Bronchial epithelial cell (primary cell): ENCODE results near the gene TMC1. TPM values are rescaled to one million over a fixed set of nuclear protein-coding genes. Genes with fewer than 3 reads are reported as not detected.

Experiments
- DNase-seq: peaks from one replicate; pipeline ENCODE4 v3.0.0-alpha.2; 2010; ENCODE audit warnings: low read depth
- FAIRE-seq: peaks from 2 replicates; lab custom pipeline; 2011; peaks lifted over from hg19 to GRCh38; lab: Jason Lieb, UNC
- H3K27me3 ChIP-seq: 2 replicates; pipeline ENCODE4 v1.5.1; 2011; ENCODE audit warnings: low read length; ENCODE audit not compliant: control insufficient read depth, insufficient read depth
- H3K36me3 ChIP-seq: 2 replicates; pipeline ENCODE4 v1.5.1; 2011; ENCODE audit warnings: low read length; ENCODE audit not compliant: control insufficient read depth, insufficient read depth
- H3K4me3 ChIP-seq: 2 replicates; pipeline ENCODE4 v1.5.1; 2011; ENCODE audit warnings: mild to moderate bottlenecking, low read depth, low read length, control low read depth
- CTCF ChIP-seq: IDR thresholded peaks from 2 replicates; pipeline ENCODE4 v1.5.1; 2011; ENCODE audit warnings: mild to moderate bottlenecking, moderate library complexity, low read length, control low read depth, inconsistent platforms; ENCODE audit not compliant: insufficient read depth, severe bottlenecking
- total RNA-seq: library from RNA; depleted of rRNA; stranded (reverse); fragments of >200 nt; gene quantifications from 2 replicates; pipeline ENCODE4 v1.2.1, GENCODE V29; 2014

TMC1 gene
- total RNA-seq, 1 donor from 2014 or later, result not detected

- H3K27me3 ChIP-seq, result no peaks in the 10 kb centered on the region
- no peak for TF ChIP-seq CTCF
- FAIRE-seq (no peak), DNase-seq (peak; percentile 87)
- no peaks in the 10 kb centered on the region for H3K36me3 ChIP-seq
- no peak overlapping the region for H3K4me3 ChIP-seq
Observed at GRCh38 chr9:72579880-72580550, 58.6 kb downstream of the TMC1 start.

- FAIRE-seq (no peak), DNase-seq (no peak)
Observed at GRCh38 chr9:72581694-72582093, 60.3 kb downstream of the TMC1 start.

GRCh38 chr9:72583370-72583769, 62.0 kb downstream of the TMC1 start:
- FAIRE-seq (no peak), DNase-seq (peak; percentile 36)
- H3K27me3 ChIP-seq, result no peaks in the 10 kb centered on the region
- no peak overlapping the region for H3K4me3 ChIP-seq
- no peaks in the 10 kb centered on the region for H3K36me3 ChIP-seq
- no peak for TF ChIP-seq CTCF

More at GRCh38 chr9:72581694-72582093, 60.3 kb downstream of the TMC1 start:
- Histone ChIP-seq H3K4me3 (no peak overlapping the region), H3K27me3 (no peaks in the 10 kb centered on the region), H3K36me3 (no peaks in the 10 kb centered on the region)
- TF ChIP-seq CTCF, result no peak

- no peaks in the 10 kb centered on the region for H3K27me3 ChIP-seq
- TF ChIP-seq CTCF, result peak; percentile 35
- DNase-seq, result peak; percentile 94
- FAIRE-seq, result peak; percentile 98
- no peak overlapping the region for H3K4me3 ChIP-seq
- H3K36me3 ChIP-seq, result no peaks in the 10 kb centered on the region
Observed at GRCh38 chr9:72586388-72587130, 65.2 kb downstream of the TMC1 start.

- H3K4me3 ChIP-seq, result no peak overlapping the region
- no peaks in the 10 kb centered on the region for H3K36me3 ChIP-seq
- TF ChIP-seq CTCF, result no peak
- FAIRE-seq (no peak), DNase-seq (no peak)
- H3K27me3 ChIP-seq, result no peaks in the 10 kb centered on the region
Observed at GRCh38 chr9:72588336-72588735, 66.9 kb downstream of the TMC1 start.
